Hematopoietic multipotent progenitor cell treated with erythropoietin and hydrocortisone succinate and interleukin-3 and kit ligand, for 17 days (in vitro differentiated cells): Measurements from ENCODE around the gene DMRT2.

Source experiments
- DNase-seq: peaks from one replicate; pipeline ENCODE4 v3.0.0-alpha.2; 2015; ENCODE audit warnings: low spot score

Gene DMRT2

DNA sequence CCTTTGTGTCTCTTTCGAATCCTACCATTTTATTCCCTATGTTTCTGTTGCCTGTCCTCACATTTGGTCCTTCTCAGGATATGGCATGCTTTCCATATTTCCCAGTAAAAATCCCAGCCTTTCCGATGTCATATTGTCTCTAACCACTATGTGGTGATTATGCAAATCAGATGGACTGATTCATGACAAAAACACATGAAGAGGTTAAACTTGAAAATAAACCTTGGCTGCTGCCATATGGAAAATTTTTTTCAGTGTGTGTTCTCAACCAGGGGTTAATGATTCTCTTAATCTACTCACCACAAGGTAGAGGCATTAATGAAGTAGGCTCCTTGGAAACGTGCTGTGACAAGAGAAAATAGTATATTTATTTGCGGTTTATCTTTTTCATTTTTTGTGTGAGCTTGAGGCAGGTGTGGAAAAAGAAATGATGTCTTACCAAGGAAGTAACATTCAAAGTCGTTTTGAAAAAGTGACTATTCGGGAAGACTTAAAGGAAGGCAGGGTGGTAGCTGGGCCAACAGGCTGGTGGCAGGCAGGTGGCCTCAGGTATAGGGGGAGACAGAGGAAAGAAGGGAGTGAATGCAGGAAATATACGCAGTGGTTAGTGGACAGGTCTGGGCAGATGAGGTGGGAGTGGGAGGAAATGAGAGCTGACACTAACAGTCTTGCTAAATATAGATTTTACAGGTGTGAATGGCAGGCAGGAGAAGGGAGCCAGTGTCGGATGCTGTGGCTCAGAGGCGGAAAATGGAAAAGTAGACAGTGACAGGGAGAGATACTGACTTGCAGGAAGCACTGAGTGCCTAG, 46.2 kb downstream of the DMRT2 start:
- DNase-seq, result no peak

DNA sequence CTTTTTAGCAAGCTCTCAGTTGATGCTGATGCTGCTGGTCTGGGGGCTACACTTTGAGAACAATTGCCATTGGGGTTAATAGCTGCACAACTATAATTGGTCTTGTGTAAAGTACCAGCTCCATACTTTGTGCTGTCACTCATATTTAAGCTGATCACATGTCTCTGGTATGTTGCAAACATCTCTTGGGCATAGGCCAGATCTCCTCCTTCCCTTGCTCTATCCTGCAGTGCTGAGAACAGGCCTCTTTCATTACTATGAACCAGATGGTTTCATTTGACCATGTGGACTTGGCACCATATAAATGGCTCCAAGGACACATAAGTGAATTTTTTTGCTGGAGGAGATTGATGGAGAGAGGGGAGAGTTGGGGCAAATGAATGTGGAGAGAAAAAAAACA, 48.4 kb downstream of the DMRT2 start:
- no peak for DNase-seq

DNA sequence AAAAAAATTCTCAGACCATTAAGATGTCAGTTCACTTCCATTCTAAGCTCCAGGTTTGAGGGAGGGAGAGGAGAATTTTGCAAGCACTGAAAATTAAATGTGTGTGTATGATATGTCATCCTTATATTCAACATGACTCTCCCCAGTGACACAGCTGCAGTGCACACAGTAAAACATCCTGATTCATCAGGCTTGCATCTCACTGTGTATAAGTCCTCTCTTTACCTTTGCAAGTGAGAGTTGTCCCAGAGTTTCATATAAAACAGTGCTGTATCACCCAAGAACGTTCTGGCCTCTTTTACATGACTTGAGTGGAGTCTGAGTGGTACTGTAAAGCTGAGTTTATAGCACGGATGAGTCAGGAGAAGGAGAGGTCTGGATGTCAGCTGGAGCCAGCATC, 50.0 kb downstream of the DMRT2 start:
- no peak for DNase-seq

DNA sequence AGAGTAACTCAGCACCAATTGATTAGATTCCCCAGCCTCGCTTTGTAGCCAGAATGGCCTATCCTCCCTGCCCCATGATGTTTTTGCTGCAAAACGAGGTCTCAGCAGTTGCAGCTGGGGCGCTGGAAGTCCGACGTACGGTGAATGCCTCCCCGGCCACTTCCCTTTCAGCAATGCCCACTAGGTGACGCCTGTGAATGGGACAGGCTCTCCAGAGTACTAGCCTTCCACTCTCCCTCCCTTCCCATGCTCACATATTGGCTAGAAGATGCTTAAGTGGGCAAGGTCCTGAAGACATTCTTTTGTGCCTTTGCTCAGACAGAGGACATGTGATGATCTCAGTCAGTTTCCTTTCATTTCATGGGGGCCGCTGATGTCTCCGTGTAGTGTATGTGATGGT, 50.8 kb downstream of the DMRT2 start:
- DNase-seq, result no peak

DNA sequence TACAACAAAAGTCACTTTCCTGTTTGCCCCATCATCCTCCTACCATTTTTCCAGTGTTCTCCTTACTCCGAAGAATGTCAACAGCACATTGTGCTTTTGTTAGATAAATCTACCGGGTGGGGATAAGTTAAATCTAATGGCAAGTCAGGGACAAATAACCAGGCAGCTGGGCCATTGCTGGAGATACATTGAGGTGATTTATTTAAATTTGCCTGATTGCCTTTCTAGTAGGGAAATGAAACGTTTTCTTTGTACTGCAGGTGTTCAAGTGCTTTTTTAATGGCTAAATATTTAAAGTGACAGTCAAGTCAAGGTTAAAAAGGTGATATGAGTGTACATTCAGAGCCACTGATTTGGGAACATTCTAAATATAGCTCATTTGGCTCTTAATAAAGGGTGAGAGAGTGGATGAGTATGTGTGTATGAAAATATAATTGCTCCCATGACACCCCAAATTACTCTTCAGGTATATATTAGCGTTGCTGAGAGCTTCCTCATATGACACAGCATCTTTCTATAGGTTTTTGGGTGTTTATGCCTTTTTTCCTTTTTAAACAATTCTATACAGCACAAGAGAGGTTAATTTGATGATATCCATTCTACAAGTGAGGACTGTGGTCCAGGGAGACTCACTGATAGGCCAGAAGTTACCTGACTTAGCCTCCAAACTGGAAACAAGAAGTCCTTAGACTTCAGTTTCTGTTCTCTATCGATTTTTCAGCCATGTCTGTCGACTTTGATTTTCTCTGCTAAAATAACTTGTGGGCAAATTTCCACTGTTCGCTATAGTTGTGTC, 51.9 kb downstream of the DMRT2 start:
- DNase-seq, result no peak

DNA sequence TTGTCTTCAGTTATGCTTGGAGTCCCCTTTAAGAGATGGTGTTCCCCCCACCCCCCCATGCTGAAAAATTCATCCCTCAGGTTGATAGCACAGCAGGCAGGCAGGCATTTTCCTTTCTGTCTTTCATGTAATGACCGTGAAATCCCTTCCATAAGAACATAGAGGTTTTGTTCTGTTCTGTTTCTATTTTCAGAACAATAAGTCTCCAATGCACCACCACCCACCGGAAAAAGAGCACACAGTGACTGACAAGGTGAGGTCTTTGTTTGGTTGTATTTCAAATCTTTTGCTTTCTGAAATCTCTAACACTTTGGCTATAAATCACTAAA, 52.4 kb downstream of the DMRT2 start:
- no peak for DNase-seq
